GM23338 (cell line): ENCODE measurements around the gene BHLHE41.

ENCODE experiments used
- CREB1 ChIP-seq: fragments of 250-450 bp; sonication (Bioruptor Pico); IDR thresholded peaks from 2 replicates; pipeline ENCODE4 v1.5.0; 2020; ENCODE audit warnings: low read depth, mild to moderate bottlenecking, moderate library complexity
- EZH2 ChIP-seq: fragments of 200-600 bp; sonication (generic); IDR thresholded peaks from one replicate; pipeline ENCODE4 v1.8.0; 2017; ENCODE audit warnings: antibody characterized with exemption, mild to moderate bottlenecking, low read depth; ENCODE audit not compliant: unreplicated experiment
- EZH2phosphoT487 ChIP-seq: fragments of 200-600 bp; sonication (generic); IDR thresholded peaks from one replicate; pipeline ENCODE4 v1.8.1; 2018; ENCODE audit warnings: antibody characterized with exemption; ENCODE audit not compliant: unreplicated experiment
- JUNB ChIP-seq: IDR thresholded peaks from one replicate; pipeline ENCODE4 v1.6.1; 2016; ENCODE audit warnings: antibody characterized with exemption; ENCODE audit not compliant: unreplicated experiment
- TF ChIP-seq, protein P1 (sequence below), 2 experiments: fragments of 200-600 bp in 1 of 2; sonication (generic) in 1 of 2; conservative IDR thresholded peaks; 2 replicates each; pipeline versions ENCODE4 v1.5.1 to v1.6.1; 2016 to 2017; ENCODE audit warnings: antibody characterized with exemption in 2 of 2, low read depth in 2 of 2, mild to moderate bottlenecking in 2 of 2, moderate library complexity in 1 of 2
- TF ChIP-seq, protein P2 (sequence below): IDR thresholded peaks from one replicate; pipeline ENCODE4 v1.6.1; 2018; ENCODE audit warnings: antibody characterized with exemption; ENCODE audit not compliant: unreplicated experiment
- TF ChIP-seq, protein P3 (sequence below): IDR thresholded peaks from 2 replicates; pipeline ENCODE4 v1.6.1; 2016; ENCODE audit warnings: antibody characterized with exemption

DNA sequence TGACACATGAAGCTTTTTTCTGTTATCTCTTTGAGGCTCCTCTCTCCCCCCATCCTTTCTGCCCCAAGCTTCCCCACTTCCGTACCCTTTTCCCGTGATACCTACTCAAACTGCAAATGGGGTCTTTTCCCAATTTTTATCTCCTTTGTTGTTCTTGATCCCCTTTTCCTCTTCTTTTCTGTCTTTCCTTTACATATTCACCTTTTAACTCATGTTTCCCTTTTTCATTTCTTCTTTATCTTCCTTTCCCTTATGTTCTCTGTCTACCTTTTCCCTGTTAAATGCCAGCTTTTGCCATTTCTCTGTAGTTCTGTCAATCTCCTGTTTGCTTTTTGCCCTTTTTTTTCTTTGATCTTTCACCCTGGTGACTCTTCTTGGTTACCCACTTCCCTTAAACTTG lies 2.6 kb upstream of the BHLHE41 start:
- no peak for TF ChIP-seq EZH2
- TF ChIP-seq, protein P1, sequence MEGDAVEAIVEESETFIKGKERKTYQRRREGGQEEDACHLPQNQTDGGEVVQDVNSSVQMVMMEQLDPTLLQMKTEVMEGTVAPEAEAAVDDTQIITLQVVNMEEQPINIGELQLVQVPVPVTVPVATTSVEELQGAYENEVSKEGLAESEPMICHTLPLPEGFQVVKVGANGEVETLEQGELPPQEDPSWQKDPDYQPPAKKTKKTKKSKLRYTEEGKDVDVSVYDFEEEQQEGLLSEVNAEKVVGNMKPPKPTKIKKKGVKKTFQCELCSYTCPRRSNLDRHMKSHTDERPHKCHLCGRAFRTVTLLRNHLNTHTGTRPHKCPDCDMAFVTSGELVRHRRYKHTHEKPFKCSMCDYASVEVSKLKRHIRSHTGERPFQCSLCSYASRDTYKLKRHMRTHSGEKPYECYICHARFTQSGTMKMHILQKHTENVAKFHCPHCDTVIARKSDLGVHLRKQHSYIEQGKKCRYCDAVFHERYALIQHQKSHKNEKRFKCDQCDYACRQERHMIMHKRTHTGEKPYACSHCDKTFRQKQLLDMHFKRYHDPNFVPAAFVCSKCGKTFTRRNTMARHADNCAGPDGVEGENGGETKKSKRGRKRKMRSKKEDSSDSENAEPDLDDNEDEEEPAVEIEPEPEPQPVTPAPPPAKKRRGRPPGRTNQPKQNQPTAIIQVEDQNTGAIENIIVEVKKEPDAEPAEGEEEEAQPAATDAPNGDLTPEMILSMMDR (conservative IDR thresholded peaks at IDR 0.05; ENCODE audit: low read depth in 2 of 2) = no peak
- TF ChIP-seq, protein P2, sequence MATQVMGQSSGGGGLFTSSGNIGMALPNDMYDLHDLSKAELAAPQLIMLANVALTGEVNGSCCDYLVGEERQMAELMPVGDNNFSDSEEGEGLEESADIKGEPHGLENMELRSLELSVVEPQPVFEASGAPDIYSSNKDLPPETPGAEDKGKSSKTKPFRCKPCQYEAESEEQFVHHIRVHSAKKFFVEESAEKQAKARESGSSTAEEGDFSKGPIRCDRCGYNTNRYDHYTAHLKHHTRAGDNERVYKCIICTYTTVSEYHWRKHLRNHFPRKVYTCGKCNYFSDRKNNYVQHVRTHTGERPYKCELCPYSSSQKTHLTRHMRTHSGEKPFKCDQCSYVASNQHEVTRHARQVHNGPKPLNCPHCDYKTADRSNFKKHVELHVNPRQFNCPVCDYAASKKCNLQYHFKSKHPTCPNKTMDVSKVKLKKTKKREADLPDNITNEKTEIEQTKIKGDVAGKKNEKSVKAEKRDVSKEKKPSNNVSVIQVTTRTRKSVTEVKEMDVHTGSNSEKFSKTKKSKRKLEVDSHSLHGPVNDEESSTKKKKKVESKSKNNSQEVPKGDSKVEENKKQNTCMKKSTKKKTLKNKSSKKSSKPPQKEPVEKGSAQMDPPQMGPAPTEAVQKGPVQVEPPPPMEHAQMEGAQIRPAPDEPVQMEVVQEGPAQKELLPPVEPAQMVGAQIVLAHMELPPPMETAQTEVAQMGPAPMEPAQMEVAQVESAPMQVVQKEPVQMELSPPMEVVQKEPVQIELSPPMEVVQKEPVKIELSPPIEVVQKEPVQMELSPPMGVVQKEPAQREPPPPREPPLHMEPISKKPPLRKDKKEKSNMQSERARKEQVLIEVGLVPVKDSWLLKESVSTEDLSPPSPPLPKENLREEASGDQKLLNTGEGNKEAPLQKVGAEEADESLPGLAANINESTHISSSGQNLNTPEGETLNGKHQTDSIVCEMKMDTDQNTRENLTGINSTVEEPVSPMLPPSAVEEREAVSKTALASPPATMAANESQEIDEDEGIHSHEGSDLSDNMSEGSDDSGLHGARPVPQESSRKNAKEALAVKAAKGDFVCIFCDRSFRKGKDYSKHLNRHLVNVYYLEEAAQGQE = no peak
- TF ChIP-seq CREB1 (CRISPR knock-in tag) = no peak
- TF ChIP-seq EZH2phosphoT487 = no peak
- TF ChIP-seq JUNB = no peak
- TF ChIP-seq, protein P3, sequence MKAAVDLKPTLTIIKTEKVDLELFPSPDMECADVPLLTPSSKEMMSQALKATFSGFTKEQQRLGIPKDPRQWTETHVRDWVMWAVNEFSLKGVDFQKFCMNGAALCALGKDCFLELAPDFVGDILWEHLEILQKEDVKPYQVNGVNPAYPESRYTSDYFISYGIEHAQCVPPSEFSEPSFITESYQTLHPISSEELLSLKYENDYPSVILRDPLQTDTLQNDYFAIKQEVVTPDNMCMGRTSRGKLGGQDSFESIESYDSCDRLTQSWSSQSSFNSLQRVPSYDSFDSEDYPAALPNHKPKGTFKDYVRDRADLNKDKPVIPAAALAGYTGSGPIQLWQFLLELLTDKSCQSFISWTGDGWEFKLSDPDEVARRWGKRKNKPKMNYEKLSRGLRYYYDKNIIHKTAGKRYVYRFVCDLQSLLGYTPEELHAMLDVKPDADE = no peak
